NT2/D1 (cell line): Measurements from ENCODE around the gene FSTL4.

Source experiments
- DNase-seq: peaks from one replicate; pipeline ENCODE4 v3.0.0-alpha.2; 2011; ENCODE audit warnings: low read depth, low spot score
- H3K27me3 ChIP-seq: 2 replicates; pipeline ENCODE4 v1.6.0; 2011; ENCODE audit warnings: mild to moderate bottlenecking; ENCODE audit not compliant: insufficient read length, insufficient read depth
- H3K36me3 ChIP-seq: 2 replicates; pipeline ENCODE4 v1.6.1; 2011; ENCODE audit warnings: mild to moderate bottlenecking, low read length, mixed read lengths; ENCODE audit not compliant: insufficient read depth, insufficient read length
- H3K4me1 ChIP-seq: 2 replicates; pipeline ENCODE4 v1.5.1; 2011; ENCODE audit not compliant: insufficient read depth, insufficient read length
- H3K4me3 ChIP-seq: 2 replicates; pipeline ENCODE4 v1.5.1; 2011; ENCODE audit warnings: low read depth; ENCODE audit not compliant: insufficient read length
- H3K9ac ChIP-seq: 2 replicates; pipeline ENCODE4 v1.6.0; 2011; ENCODE audit warnings: low read depth; ENCODE audit not compliant: insufficient read length
- H3K9me3 ChIP-seq: 2 replicates; pipeline ENCODE4 v1.5.1; 2011; ENCODE audit warnings: mild to moderate bottlenecking, low read length; ENCODE audit not compliant: insufficient read depth
- SUZ12 ChIP-seq: IDR thresholded peaks from 2 replicates; pipeline ENCODE4 v1.6.1; 2011; ENCODE audit not compliant: insufficient read length, insufficient read depth; ENCODE audit errors: extremely low read depth
- YY1 ChIP-seq: IDR thresholded peaks from 2 replicates; pipeline ENCODE4 v1.6.1; 2011; ENCODE audit not compliant: insufficient read length, insufficient read depth
- ZNF274 ChIP-seq: IDR thresholded peaks from 2 replicates; pipeline ENCODE4 v1.6.1; 2011; ENCODE audit warnings: mild to moderate bottlenecking, low read depth, low read length

FSTL4 gene

GRCh38 chr5:133506181-133506580 is 106.2 kb downstream of the FSTL4 start:
- Histone ChIP-seq H3K9ac (no peak overlapping the region), H3K4me1 (no peaks in the 10 kb centered on the region), H3K9me3 (no peaks in the 10 kb centered on the region), H3K27me3 (no peaks in the 10 kb centered on the region), H3K36me3 (no peaks in the 10 kb centered on the region), H3K4me3 (no peak overlapping the region)
- no peak for DNase-seq
- TF ChIP-seq SUZ12 (no peak), ZNF274 (no peak), YY1 (no peak)

- H3K9ac ChIP-seq = no peak overlapping the region
- H3K9me3 ChIP-seq = no peaks in the 10 kb centered on the region
- no peaks in the 10 kb centered on the region for H3K27me3 ChIP-seq
- no peak for TF ChIP-seq SUZ12
- TF ChIP-seq YY1 = no peak
- no peak for TF ChIP-seq ZNF274
- H3K4me3 ChIP-seq = no peak overlapping the region
- H3K4me1 ChIP-seq = no peaks in the 10 kb centered on the region
- no peak for DNase-seq
- no peaks in the 10 kb centered on the region for H3K36me3 ChIP-seq
Measured at GRCh38 chr5:133503511-133503910, 108.8 kb downstream of the FSTL4 start.

- Histone ChIP-seq H3K4me1 (no peaks in the 10 kb centered on the region), H3K36me3 (no peaks in the 10 kb centered on the region), H3K9ac (no peak overlapping the region), H3K9me3 (no peaks in the 10 kb centered on the region), H3K27me3 (no peaks in the 10 kb centered on the region), H3K4me3 (no peak overlapping the region)
- DNase-seq = no peak
- TF ChIP-seq ZNF274 (no peak), SUZ12 (no peak), YY1 (no peak)
Measured at GRCh38 chr5:133499895-133500294, 112.4 kb downstream of the FSTL4 start.

GRCh38 chr5:133497608-133498348 is 114.6 kb downstream of the FSTL4 start:
- Histone ChIP-seq H3K4me3 (no peak overlapping the region), H3K9me3 (no peaks in the 10 kb centered on the region), H3K27me3 (no peaks in the 10 kb centered on the region), H3K36me3 (no peaks in the 10 kb centered on the region), H3K4me1 (no peaks in the 10 kb centered on the region), H3K9ac (no peak overlapping the region)
- TF ChIP-seq YY1 (no peak), SUZ12 (no peak), ZNF274 (no peak)
- DNase-seq = no peak

GRCh38 chr5:133496631-133497030 is 115.7 kb downstream of the FSTL4 start:
- Histone ChIP-seq H3K4me3 (no peak overlapping the region), H3K36me3 (no peaks in the 10 kb centered on the region), H3K4me1 (no peaks in the 10 kb centered on the region), H3K9ac (no peak overlapping the region), H3K27me3 (no peaks in the 10 kb centered on the region), H3K9me3 (no peaks in the 10 kb centered on the region)
- no peak for DNase-seq
- TF ChIP-seq ZNF274 (no peak), SUZ12 (no peak), YY1 (no peak)

- Histone ChIP-seq H3K4me3 (no peak overlapping the region), H3K4me1 (no peaks in the 10 kb centered on the region), H3K9ac (no peak overlapping the region), H3K9me3 (no peaks in the 10 kb centered on the region), H3K36me3 (no peaks in the 10 kb centered on the region), H3K27me3 (no peaks in the 10 kb centered on the region)
- TF ChIP-seq SUZ12 = no peak
- no peak for TF ChIP-seq YY1
- TF ChIP-seq ZNF274 = no peak
- no peak for DNase-seq
Measured at GRCh38 chr5:133494923-133495246, 117.5 kb downstream of the FSTL4 start.

GRCh38 chr5:133494232-133494922 is 118.0 kb downstream of the FSTL4 start:
- Histone ChIP-seq H3K4me3 (no peak overlapping the region), H3K9me3 (no peaks in the 10 kb centered on the region), H3K36me3 (no peaks in the 10 kb centered on the region), H3K9ac (no peak overlapping the region), H3K27me3 (no peaks in the 10 kb centered on the region), H3K4me1 (no peaks in the 10 kb centered on the region)
- DNase-seq = no peak
- TF ChIP-seq SUZ12 = no peak
- no peak for TF ChIP-seq YY1
- TF ChIP-seq ZNF274 = no peak

- no peak for DNase-seq
- H3K36me3 ChIP-seq = no peaks in the 10 kb centered on the region
- no peak overlapping the region for H3K9ac ChIP-seq
- no peaks in the 10 kb centered on the region for H3K27me3 ChIP-seq
- TF ChIP-seq YY1 = no peak
- no peak for TF ChIP-seq SUZ12
- TF ChIP-seq ZNF274 = no peak
- no peaks in the 10 kb centered on the region for H3K9me3 ChIP-seq
- no peaks in the 10 kb centered on the region for H3K4me1 ChIP-seq
- H3K4me3 ChIP-seq = no peak overlapping the region
Measured at GRCh38 chr5:133489632-133490031, 122.7 kb downstream of the FSTL4 start.
